HepG2 (cell line): Measurements from ENCODE around the gene MRPL34. TPM values are rescaled to one million over a fixed set of nuclear protein-coding genes. Genes with fewer than 3 reads are reported as not detected.

Experiments used
- AGO1 ChIP-seq: fragments of 200-400 bp; formaldehyde crosslinking; IDR thresholded peaks from 2 replicates; pipeline ENCODE4 v1.6.1; 2017; ENCODE audit warnings: mild to moderate bottlenecking, low read depth, low read length, moderate library complexity; ENCODE audit not compliant: poor library complexity, severe bottlenecking
- ARHGAP35 ChIP-seq: sonication (generic); formaldehyde crosslinking; IDR thresholded peaks from 2 replicates; pipeline ENCODE4 v1.9.0; 2022; ENCODE audit warnings: mild to moderate bottlenecking, inconsistent platforms, moderate library complexity, missing genetic modification reagents, borderline replicate concordance
- ARID3A ChIP-seq: IDR thresholded peaks from 2 replicates; pipeline ENCODE4 v1.6.1; 2012; ENCODE audit warnings: low read depth, low read length, improper control_type of control experiment
- BRCA1 ChIP-seq: sonication (generic); formaldehyde crosslinking; IDR thresholded peaks from 2 replicates; pipeline ENCODE4 v1.4.0; 2020; ENCODE audit warnings: missing genetic modification reagents
- GFI1 ChIP-seq: sonication (generic); formaldehyde crosslinking; IDR thresholded peaks from 2 replicates; pipeline ENCODE4 v1.5.0; 2020; ENCODE audit warnings: missing genetic modification reagents, mild to moderate bottlenecking, borderline replicate concordance
- HHEX ChIP-seq: IDR thresholded peaks from 2 replicates; pipeline ENCODE4 v1.6.1; 2016; ENCODE audit warnings: control low read depth
- HOXA7 ChIP-seq: sonication (generic); formaldehyde crosslinking; IDR thresholded peaks from 2 replicates; pipeline ENCODE4 v1.8.1; 2022; ENCODE audit warnings: mild to moderate bottlenecking, missing genetic modification reagents, moderate library complexity
- PHF5A ChIP-seq: IDR thresholded peaks from one replicate; pipeline ENCODE4 v1.6.1; 2018; ENCODE audit warnings: low read depth, missing genetic modification reagents; ENCODE audit not compliant: unreplicated experiment
- PLRG1 ChIP-seq: fragments of 450-650 bp; conservative IDR thresholded peaks from 2 replicates; pipeline ENCODE4 v1.6.1; 2016
- RELA ChIP-seq: sonication (generic); formaldehyde crosslinking; IDR thresholded peaks from 2 replicates; pipeline ENCODE4 v1.4.0; 2020; ENCODE audit warnings: missing genetic modification reagents
- SALL1 ChIP-seq: sonication (generic); formaldehyde crosslinking; IDR thresholded peaks from 2 replicates; pipeline ENCODE4 v1.8.0; 2022; ENCODE audit warnings: mild to moderate bottlenecking, missing genetic modification reagents
- SRY ChIP-seq: sonication (generic); formaldehyde crosslinking; IDR thresholded peaks from 2 replicates; pipeline ENCODE4 v1.8.0; 2022; ENCODE audit warnings: mild to moderate bottlenecking, missing genetic modification reagents
- TARDBP ChIP-seq: sonication (generic); formaldehyde crosslinking; IDR thresholded peaks from 2 replicates; pipeline ENCODE4 v1.8.0; 2022; ENCODE audit warnings: mild to moderate bottlenecking, missing genetic modification reagents
- ZBTB33 ChIP-seq: sonication (generic); formaldehyde crosslinking; IDR thresholded peaks from 2 replicates; pipeline ENCODE4 v1.4.0; 2020; ENCODE audit warnings: missing genetic modification reagents
- ZBTB7A ChIP-seq: sonication (generic); formaldehyde crosslinking; IDR thresholded peaks from 2 replicates; pipeline ENCODE4 v1.8.0; 2022; ENCODE audit warnings: mild to moderate bottlenecking, missing genetic modification reagents
- ZFP91 ChIP-seq: sonication (generic); formaldehyde crosslinking; IDR thresholded peaks from 2 replicates; pipeline ENCODE4 v1.9.0; 2022; ENCODE audit warnings: missing genetic modification reagents, mild to moderate bottlenecking, borderline replicate concordance
- ZNF224 ChIP-seq: sonication (generic); formaldehyde crosslinking; IDR thresholded peaks from 2 replicates; pipeline ENCODE4 v1.5.0; 2020; ENCODE audit warnings: mild to moderate bottlenecking, missing genetic modification reagents
- ZNF724P ChIP-seq: sonication (generic); formaldehyde crosslinking; IDR thresholded peaks from 2 replicates; pipeline ENCODE4 v1.8.0; 2022; ENCODE audit warnings: missing genetic modification reagents, borderline replicate concordance
- ZNF839 ChIP-seq: sonication (generic); formaldehyde crosslinking; IDR thresholded peaks from 2 replicates; pipeline ENCODE4 v1.4.0; 2020; ENCODE audit warnings: missing genetic modification reagents, mild to moderate bottlenecking, borderline replicate concordance
- polyA plus RNA-seq, 8 experiments: library from polyadenylated mRNA; depleted of rRNA in 3 of 8; stranded (reverse) in 7 of 8; unstranded in 1 of 8; fragments of >200 nt; fragmentation: Illumina TruSeq in 4 of 8; extraction: Trizol in 4 of 8; gene quantifications; 2 replicates each; pipeline versions ENCODE4 v1.2.1 to v1.2.3, GENCODE V29; 2011 to 2016; ENCODE audit warnings: low read depth in 4 of 8, missing spikeins in 1 of 8, mixed read lengths in 1 of 8; ENCODE audit not compliant: insufficient read depth in 1 of 8
- total RNA-seq, 5 experiments: library from RNA; depleted of rRNA; stranded (reverse); fragments of >200 nt; fragmentation: Illumina TruSeq; extraction: Trizol; gene quantifications; 2 replicates each; pipeline ENCODE4 v1.2.3, GENCODE V29; 2016; ENCODE audit warnings: low read depth in 1 of 5
- TF ChIP-seq, protein P1 (sequence below): sonication (generic); formaldehyde crosslinking; IDR thresholded peaks from 2 replicates; pipeline ENCODE4 v1.5.0; 2020; ENCODE audit warnings: missing genetic modification reagents
- TF ChIP-seq, protein P2 (sequence below): IDR thresholded peaks from 2 replicates; pipeline ENCODE4 v1.6.1; 2016; ENCODE audit warnings: missing genetic modification reagents, missing compliant biosample characterization
- TF ChIP-seq, protein P3 (sequence below): sonication (generic); formaldehyde crosslinking; IDR thresholded peaks from 2 replicates; pipeline ENCODE4 v1.5.1; 2020; ENCODE audit warnings: mild to moderate bottlenecking, moderate library complexity, missing genetic modification reagents

Gene MRPL34
- total and polyA plus RNA-seq, 2 of the 13 experiments (the other 11 are each of a cell fraction or from before 2014, with no cell fraction given), result 74.0 to 77.3 TPM

GRCh38 chr19:17309198-17309964 is 3.7 kb downstream of the MRPL34 start, which contains the start of gene DDA1 (continued):
- TF ChIP-seq AGO1 (no peak), ZBTB33 (CRISPR knock-in tag) (no peak), BRCA1 (CRISPR knock-in tag) (no peak), ZFP91 (CRISPR knock-in tag) (peak; percentile 81; the same call in 1 of the 2 replicates), ZNF224 (CRISPR knock-in tag) (no peak), HHEX (CRISPR knock-in tag) (no peak), ZNF839 (CRISPR knock-in tag) (no peak; the same call in 1 of the 2 replicates), GFI1 (CRISPR knock-in tag) (no peak), ZNF724P (no peak), RELA (CRISPR knock-in tag) (no peak), ARID3A (no peak), SRY (no peak), HOXA7 (CRISPR knock-in tag) (no peak), PHF5A (CRISPR knock-in tag) (no peak), PLRG1 (no peak), SALL1 (CRISPR knock-in tag) (peak; percentile 37; the same call in 1 of the 2 replicates), TARDBP (CRISPR knock-in tag) (peak; percentile 64), ZBTB7A (CRISPR knock-in tag) (peak; percentile 80; the same call in 1 of the 2 replicates), ARHGAP35 (CRISPR knock-in tag) (no peak; the same call in 1 of the 2 replicates)
- TF ChIP-seq, protein P1, sequence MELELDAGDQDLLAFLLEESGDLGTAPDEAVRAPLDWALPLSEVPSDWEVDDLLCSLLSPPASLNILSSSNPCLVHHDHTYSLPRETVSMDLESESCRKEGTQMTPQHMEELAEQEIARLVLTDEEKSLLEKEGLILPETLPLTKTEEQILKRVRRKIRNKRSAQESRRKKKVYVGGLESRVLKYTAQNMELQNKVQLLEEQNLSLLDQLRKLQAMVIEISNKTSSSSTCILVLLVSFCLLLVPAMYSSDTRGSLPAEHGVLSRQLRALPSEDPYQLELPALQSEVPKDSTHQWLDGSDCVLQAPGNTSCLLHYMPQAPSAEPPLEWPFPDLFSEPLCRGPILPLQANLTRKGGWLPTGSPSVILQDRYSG, result no peak
- TF ChIP-seq, protein P2, sequence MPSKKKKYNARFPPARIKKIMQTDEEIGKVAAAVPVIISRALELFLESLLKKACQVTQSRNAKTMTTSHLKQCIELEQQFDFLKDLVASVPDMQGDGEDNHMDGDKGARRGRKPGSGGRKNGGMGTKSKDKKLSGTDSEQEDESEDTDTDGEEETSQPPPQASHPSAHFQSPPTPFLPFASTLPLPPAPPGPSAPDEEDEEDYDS, result peak; percentile 81
- TF ChIP-seq, protein P3, sequence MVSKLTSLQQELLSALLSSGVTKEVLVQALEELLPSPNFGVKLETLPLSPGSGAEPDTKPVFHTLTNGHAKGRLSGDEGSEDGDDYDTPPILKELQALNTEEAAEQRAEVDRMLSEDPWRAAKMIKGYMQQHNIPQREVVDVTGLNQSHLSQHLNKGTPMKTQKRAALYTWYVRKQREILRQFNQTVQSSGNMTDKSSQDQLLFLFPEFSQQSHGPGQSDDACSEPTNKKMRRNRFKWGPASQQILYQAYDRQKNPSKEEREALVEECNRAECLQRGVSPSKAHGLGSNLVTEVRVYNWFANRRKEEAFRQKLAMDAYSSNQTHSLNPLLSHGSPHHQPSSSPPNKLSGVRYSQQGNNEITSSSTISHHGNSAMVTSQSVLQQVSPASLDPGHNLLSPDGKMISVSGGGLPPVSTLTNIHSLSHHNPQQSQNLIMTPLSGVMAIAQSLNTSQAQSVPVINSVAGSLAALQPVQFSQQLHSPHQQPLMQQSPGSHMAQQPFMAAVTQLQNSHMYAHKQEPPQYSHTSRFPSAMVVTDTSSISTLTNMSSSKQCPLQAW (CRISPR knock-in tag), result no peak
